Measurements from ENCODE around the gene BANK1.

Gene BANK1

DNA sequence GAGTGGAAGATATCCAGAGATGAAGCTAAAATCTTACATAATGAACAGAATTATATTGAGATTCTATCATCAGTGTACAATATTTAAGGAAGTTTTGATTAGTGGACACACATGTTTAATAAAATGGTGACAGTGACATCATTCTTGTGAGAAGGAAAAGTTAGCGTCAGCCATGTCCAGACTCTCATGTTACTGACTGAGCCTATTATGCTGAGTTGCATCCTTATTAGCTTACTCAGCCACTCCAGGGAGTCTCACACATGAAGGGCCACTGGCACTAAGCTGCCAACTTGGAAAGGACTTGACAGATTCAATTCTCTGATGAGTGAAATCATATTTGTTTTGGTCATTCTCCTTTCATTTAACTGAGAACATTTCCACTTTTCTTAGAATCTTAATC, 170.6 kb downstream of the BANK1 start:
- no peak for DNase-seq

DNA sequence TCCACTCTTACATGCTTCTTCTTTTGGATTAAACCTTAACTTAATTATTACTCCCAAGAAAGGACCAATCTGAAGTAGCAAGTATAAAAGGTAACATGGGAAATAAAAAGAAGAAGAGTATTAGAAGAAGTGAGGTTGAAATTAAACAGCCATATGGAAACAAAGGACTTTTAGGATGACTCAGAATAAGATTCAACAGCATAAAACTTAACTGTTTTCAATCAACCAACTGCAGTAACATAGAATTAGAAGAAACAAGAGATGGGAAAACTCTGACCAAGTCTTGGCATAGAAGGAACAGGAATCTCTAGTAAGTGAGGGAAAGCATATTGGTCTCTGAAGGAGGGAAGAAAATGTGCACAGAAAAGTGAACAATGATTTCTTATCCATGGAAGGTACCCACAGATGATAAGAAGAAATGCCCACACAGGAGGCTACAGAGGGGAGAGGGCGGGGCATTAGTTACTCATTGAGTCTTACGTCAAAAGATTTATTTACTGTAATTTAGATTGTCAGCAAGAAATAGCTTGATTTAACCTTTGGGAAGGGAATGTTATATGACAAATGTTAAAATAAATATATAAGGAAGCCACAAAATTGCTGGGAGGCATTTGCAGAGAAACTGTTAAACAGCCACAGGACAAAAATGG, 177.3 kb downstream of the BANK1 start:
- no peak for DNase-seq

DNA sequence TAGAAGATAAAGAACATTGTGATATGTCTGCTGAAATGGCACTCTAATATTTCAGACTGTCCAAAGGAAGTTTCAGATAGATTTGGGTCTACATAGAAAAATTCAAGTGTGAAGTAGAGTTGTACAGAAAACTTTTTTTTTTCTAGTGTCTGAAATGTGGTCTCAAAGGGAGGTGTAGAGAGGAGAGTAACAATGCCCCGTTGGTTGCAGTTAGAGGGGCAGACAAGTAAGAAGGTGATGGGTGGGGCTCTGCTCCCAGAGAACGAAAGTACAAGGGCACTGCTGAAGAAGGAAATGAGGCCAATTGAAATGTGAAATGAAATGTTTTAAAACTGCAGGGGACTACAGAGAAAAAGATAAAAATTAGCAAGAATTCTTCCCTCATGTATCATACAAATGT, 177.8 kb downstream of the BANK1 start:
- no peak for DNase-seq

GRCh38 chr4:101969965-101970364, 179.4 kb downstream of the BANK1 start:
- DNase-seq: no peak

- no peak for DNase-seq
Measured at GRCh38 chr4:101970547-101971155, 180.1 kb downstream of the BANK1 start.

DNA sequence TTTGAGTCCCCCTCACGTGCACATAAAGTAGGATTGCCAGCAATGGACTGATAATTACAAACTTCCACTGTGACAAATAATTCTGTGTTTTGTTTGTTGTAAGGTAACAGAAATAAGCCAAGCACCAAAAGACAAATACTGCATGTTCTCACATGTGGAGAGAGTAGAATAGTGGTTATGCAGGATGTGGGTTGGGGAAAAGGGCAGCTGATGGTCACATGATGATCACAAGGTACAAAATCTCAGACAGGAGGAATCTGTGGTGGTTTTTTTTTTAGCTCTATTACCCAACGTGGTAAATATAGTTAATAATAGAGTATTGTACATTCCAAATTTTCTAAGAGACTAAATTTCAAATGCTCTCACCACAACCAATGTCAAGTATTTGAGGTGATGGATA, 182.3 kb downstream of the BANK1 start:
- DNase-seq: no peak

GRCh38 chr4:101973361-101973760, 182.8 kb downstream of the BANK1 start:
- no peak for DNase-seq

- no peak for DNase-seq
Measured at GRCh38 chr4:101977076-101977475, 186.5 kb downstream of the BANK1 start.

- no peak for DNase-seq
Measured at GRCh38 chr4:101981756-101982155, 191.2 kb downstream of the BANK1 start.

DNA sequence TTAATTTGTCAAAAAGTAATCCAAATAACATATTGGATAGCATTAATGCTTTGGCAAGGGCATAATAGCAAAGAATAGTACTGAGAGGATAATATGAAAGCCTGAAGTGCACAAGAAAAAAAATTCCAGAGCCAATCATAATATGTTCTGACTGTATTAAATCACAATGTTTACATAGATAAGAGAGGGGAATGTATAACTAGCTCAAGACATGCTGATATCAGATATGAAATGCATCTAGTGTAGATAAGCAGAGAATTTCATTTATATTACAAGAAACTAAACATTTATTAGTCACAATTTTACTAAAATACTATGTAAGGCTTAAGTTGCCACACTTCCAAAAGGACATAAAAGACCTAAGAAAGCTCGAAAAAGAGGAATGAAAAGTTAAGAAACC, 193.3 kb downstream of the BANK1 start:
- DNase-seq: no peak

- no peak for DNase-seq
Measured at GRCh38 chr4:101987623-101988243, 197.2 kb downstream of the BANK1 start.

GRCh38 chr4:101989551-101989950, 199.0 kb downstream of the BANK1 start:
- no peak for DNase-seq

GRCh38 chr4:101992446-101992845, 201.9 kb downstream of the BANK1 start:
- DNase-seq: no peak

DNA sequence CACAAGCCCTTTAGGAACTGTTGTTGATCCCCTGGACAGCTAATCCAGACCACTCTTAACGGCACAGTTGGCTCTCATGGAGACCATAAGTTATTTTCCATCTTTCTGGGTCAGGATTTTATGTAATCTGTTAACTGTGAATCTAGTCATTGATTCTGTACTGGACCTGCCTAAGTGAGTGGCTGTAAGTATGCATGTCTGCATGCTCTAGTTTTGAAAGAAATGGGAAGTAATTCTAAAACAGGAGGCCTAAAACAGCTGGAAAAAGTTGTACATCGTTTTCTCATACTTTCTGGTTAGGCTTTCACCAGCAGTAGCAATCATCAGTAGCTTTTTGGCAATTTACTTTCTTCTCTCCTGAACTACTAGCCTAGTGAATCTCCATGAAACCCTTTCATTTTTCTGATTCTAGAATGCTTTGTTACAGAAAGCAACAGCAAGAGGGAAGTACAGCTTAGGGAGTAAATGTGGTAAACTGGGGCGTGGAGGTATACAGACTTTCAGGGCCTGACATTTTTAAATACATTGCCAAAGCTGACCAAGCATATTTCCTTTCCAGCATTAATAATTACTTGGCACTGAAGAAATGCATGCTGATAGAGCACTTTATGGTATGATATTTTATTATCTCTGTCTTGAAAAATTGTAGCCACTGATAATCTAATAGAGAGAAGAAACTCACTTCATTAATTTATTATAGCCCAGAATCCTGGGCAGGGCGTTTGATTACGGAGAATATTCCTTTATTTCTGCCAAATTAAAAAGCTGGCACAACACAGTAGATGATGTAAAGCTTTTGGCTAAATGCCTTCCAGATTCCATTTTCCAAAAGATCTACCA, 202.7 kb downstream of the BANK1 start:
- DNase-seq: no peak

GRCh38 chr4:101993842-101994775, 203.6 kb downstream of the BANK1 start:
- DNase-seq: no peak

DNA sequence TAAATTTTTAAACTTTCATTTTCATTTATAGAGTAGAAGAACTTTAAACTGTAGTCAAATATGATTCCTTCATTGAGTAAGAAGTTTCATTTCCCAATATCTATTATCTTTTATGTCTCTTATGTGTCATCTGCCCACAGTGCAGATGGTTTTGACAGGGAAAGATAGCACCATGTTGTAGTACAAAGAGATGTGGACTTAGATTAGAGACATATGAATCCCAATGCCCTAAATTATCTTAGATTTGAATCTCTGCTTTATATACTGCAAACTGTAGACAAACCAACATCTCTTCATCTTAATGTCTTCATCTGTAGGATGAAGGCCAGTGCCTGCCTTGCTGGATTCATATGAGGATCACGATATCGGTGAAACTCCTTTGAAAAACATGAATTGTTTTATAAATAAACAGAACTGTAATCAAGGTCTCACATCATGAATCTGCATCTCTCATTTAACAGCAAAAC, 217.5 kb downstream of the BANK1 start:
- DNase-seq: no peak

- DNase-seq: no peak
Measured at GRCh38 chr4:102008711-102009110, 218.2 kb downstream of the BANK1 start.

- no peak for DNase-seq
Measured at GRCh38 chr4:102022343-102022742, 231.8 kb downstream of the BANK1 start.

- DNase-seq: no peak
Measured at GRCh38 chr4:102027961-102028360, 237.4 kb downstream of the BANK1 start.

GRCh38 chr4:102031406-102031805, 240.9 kb downstream of the BANK1 start:
- DNase-seq: no peak

- no peak for DNase-seq
Measured at GRCh38 chr4:102036016-102036415, 245.5 kb downstream of the BANK1 start.

All from GOT3 (cell line).